GM12872 (cell line): ENCODE data around the gene ZNF564.

Experiments used
- TF ChIP-seq, protein P1 (sequence below): IDR thresholded peaks from 3 replicates; pipeline ENCODE4 v1.5.1; 2011; ENCODE audit warnings: low read depth, mild to moderate bottlenecking, low read length, moderate library complexity; ENCODE audit not compliant: insufficient read depth

ZNF564 gene

GRCh38 chr19:12482509-12482886 lies 68.8 kb downstream of the ZNF564 start:
- TF ChIP-seq, protein P1, sequence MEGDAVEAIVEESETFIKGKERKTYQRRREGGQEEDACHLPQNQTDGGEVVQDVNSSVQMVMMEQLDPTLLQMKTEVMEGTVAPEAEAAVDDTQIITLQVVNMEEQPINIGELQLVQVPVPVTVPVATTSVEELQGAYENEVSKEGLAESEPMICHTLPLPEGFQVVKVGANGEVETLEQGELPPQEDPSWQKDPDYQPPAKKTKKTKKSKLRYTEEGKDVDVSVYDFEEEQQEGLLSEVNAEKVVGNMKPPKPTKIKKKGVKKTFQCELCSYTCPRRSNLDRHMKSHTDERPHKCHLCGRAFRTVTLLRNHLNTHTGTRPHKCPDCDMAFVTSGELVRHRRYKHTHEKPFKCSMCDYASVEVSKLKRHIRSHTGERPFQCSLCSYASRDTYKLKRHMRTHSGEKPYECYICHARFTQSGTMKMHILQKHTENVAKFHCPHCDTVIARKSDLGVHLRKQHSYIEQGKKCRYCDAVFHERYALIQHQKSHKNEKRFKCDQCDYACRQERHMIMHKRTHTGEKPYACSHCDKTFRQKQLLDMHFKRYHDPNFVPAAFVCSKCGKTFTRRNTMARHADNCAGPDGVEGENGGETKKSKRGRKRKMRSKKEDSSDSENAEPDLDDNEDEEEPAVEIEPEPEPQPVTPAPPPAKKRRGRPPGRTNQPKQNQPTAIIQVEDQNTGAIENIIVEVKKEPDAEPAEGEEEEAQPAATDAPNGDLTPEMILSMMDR, result no peak

GRCh38 chr19:12481781-12482508 lies 69.3 kb downstream of the ZNF564 start:
- TF ChIP-seq, protein P1, result no peak

DNA sequence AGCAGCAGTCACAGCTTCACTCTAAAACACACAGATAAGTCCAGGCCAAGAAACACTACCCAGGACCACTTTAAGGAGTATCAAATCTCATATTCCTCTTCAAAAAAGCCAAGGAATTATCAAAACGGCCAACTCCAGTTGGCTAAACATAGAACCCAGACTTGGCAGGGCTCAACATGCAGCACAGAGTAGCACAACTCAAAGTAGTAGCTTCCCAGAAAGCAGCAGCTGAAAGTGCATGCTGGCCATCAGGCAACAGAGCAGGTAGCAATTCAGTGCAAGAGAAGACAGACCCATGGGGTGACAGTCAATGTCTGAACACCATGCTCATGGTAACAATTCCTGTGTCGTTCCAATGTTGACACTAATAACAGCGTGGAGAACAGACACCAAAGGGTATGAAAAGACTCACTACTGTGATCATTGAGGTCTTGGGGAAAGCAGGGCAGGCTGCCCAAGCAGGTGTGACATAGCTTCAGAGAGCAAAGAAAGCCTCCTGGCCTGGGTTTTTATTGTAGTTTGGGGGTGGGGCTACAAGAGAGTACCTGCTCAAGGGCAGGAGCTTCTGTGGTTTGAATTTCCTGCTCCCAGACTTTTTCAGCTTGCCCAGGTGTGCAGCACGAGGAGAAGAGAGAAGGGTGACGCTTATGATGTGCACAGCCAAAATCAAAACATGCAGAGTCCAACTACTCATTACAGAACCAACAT lies 72.9 kb downstream of the ZNF564 start:
- TF ChIP-seq, protein P1, result no peak
